Lower lobe of right lung (tissue), 2 donors: ENCODE measurements around the gene MC1R. TPM values are rescaled to one million over a fixed set of nuclear protein-coding genes. Genes with fewer than 3 reads are reported as not detected.
"Not testable (repeated sequence)": the region's sequence is repeated elsewhere in the genome, so short reads cannot be mapped to it uniquely, and the experiment has no call there.

ENCODE experiments used
- ATAC-seq, 2 donors: fragments of 200-7000 bp; cut with Tn5 transposase; one replicate each; pipeline ENCODE4 v1.9.1; 2020 to 2022; ENCODE audit warnings: mild to moderate bottlenecking in 2 of 2, moderate library complexity in 2 of 2
- DNase-seq: peaks from one replicate; pipeline ENCODE4 v3.0.0-alpha.2; 2020
- H3K27ac ChIP-seq: fragments of 200-600 bp; one replicate; pipeline ENCODE4 v1.8.0; 2022
- H3K27me3 ChIP-seq: fragments of 200-600 bp; one replicate; pipeline ENCODE4 v1.8.0; 2022; ENCODE audit warnings: low read depth
- H3K36me3 ChIP-seq: fragments of 200-600 bp; one replicate; pipeline ENCODE4 v1.8.0; 2022; ENCODE audit warnings: mild to moderate bottlenecking
- H3K4me1 ChIP-seq: fragments of 200-600 bp; one replicate; pipeline ENCODE4 v1.8.0; 2022
- H3K4me3 ChIP-seq: fragments of 200-600 bp; one replicate; pipeline ENCODE4 v1.8.0; 2022; ENCODE audit warnings: mild to moderate bottlenecking
- H3K9me3 ChIP-seq: fragments of 200-600 bp; one replicate; pipeline ENCODE4 v1.8.0; 2022
- intact Hi-C: fragments of 100-400 bp; cut with DNase I; formaldehyde crosslinking; loops from one replicate; pipeline ENCODE4 v1.11.0; 2022
- total RNA-seq: library from RNA; stranded (reverse); fragmentation: NEBNext Ultra II Directional; extraction: Animal tissue kit (Norgen Biotek cat#: 25700); gene quantifications from one replicate; pipeline ENCODE4 v1.2.1, GENCODE V29; 2021
- TF ChIP-seq, protein P1 (sequence below): fragments of 200-600 bp; IDR thresholded peaks from one replicate; pipeline ENCODE4 v1.8.0; 2022; ENCODE audit warnings: antibody characterized with exemption, mild to moderate bottlenecking
- donor health status: DM: no; HTN: yes; CAD: no; lungs with severe emphysema.

MC1R gene
- total RNA-seq, 1 donor from 2014 or later: 5.3 TPM

DNA sequence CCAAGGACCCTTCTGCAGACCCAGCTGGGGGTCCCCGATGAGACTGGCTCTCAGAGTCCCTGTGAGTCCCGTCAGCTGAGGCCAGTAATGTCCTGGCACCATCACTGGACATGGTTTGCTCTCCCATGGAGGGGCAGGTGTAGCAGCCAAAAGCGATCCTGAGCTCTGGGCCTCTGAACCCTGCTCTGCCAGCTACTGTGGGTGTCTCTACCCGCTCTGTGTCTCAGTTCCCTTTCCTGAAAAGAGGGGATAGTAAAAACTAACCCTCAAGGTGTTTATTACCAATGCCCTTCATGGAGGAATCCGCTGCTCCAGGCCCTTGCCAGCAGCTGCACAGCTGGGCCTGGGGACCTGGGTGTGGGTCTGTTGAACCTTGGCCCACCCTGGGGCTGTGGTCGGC is 13.3 kb downstream of the MC1R start:
- Histone ChIP-seq H3K27ac (no peak overlapping the region), H3K9me3 (no peaks in the 10 kb centered on the region), H3K27me3 (peaks cover 14% of the 10 kb centered on the region), H3K4me1 (no peaks in the 10 kb centered on the region), H3K4me3 (no peak overlapping the region), H3K36me3 (no peaks in the 10 kb centered on the region)
- ATAC-seq (no peak), DNase-seq (no peak)
- TF ChIP-seq, protein P1, sequence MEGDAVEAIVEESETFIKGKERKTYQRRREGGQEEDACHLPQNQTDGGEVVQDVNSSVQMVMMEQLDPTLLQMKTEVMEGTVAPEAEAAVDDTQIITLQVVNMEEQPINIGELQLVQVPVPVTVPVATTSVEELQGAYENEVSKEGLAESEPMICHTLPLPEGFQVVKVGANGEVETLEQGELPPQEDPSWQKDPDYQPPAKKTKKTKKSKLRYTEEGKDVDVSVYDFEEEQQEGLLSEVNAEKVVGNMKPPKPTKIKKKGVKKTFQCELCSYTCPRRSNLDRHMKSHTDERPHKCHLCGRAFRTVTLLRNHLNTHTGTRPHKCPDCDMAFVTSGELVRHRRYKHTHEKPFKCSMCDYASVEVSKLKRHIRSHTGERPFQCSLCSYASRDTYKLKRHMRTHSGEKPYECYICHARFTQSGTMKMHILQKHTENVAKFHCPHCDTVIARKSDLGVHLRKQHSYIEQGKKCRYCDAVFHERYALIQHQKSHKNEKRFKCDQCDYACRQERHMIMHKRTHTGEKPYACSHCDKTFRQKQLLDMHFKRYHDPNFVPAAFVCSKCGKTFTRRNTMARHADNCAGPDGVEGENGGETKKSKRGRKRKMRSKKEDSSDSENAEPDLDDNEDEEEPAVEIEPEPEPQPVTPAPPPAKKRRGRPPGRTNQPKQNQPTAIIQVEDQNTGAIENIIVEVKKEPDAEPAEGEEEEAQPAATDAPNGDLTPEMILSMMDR: no peak
- intact Hi-C loops: no loop called here

DNA sequence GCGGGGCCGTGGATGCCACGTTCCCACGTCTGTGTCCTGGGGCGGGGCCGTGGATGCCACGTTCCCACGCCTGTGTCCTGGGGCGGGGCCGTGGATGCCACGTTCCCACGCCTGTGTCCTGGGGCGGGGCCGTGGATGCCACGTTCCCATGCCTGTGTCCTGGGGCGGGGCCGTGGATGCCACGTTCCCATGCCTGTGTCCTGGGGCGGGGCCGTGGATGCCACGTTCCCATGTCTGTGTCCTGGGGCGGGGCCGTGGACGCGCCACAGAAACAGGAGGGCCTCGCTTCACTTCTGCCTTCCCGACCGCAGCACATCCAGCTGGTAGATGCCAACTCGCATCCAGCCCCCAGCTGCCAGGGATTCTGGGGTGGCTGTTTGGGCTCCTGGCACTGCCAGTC is 15.4 kb downstream of the MC1R start:
- H3K36me3 ChIP-seq, intact Hi-C loops, H3K27ac ChIP-seq, DNase-seq, H3K27me3 ChIP-seq, H3K9me3 ChIP-seq, H3K4me3 ChIP-seq, H3K4me1 ChIP-seq, ATAC-seq: not testable (repeated sequence)

DNA sequence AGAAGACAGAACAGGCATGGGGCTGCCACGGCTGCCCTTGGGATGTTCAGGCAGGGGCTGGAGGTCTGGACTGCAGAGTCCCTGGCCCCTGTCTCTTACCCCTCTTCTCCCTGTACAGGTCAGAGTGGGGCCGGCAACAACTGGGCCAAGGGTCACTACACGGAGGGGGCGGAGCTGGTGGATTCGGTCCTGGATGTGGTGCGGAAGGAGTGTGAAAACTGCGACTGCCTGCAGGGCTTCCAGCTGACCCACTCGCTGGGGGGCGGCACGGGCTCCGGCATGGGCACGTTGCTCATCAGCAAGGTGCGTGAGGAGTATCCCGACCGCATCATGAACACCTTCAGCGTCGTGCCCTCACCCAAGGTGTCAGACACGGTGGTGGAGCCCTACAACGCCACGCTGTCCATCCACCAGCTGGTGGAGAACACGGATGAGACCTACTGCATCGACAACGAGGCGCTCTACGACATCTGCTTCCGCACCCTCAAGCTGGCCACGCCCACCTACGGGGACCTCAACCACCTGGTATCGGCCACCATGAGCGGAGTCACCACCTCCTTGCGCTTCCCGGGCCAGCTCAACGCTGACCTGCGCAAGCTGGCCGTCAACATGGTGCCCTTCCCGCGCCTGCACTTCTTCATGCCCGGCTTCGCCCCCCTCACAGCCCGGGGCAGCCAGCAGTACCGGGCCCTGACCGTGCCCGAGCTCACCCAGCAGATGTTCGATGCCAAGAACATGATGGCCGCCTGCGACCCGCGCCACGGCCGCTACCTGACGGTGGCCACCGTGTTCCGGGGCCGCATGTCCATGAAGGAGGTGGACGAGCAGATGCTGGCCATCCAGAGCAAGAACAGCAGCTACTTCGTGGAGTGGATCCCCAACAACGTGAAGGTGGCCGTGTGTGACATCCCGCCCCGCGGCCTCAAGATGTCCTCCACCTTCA is 16.2 kb downstream of the MC1R start:
- H3K4me3 ChIP-seq: no peak overlapping the region
- H3K27ac ChIP-seq: no peak overlapping the region
- ATAC-seq: no peak
- H3K4me1 ChIP-seq: no peaks in the 10 kb centered on the region
- no peaks in the 10 kb centered on the region for H3K9me3 ChIP-seq
- no peaks in the 10 kb centered on the region for H3K27me3 ChIP-seq
- TF ChIP-seq, protein P1: no peak
- H3K36me3 ChIP-seq: no peaks in the 10 kb centered on the region
- intact Hi-C loops: no loop called here
- no peak for DNase-seq

DNA sequence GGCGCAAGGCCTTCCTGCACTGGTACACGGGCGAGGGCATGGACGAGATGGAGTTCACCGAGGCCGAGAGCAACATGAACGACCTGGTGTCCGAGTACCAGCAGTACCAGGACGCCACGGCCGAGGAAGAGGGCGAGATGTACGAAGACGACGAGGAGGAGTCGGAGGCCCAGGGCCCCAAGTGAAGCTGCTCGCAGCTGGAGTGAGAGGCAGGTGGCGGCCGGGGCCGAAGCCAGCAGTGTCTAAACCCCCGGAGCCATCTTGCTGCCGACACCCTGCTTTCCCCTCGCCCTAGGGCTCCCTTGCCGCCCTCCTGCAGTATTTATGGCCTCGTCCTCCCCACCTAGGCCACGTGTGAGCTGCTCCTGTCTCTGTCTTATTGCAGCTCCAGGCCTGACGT is 17.0 kb downstream of the MC1R start:
- H3K27ac ChIP-seq, DNase-seq, ATAC-seq, H3K36me3 ChIP-seq, H3K27me3 ChIP-seq, intact Hi-C loops, H3K4me3 ChIP-seq, H3K4me1 ChIP-seq, H3K9me3 ChIP-seq: not testable (repeated sequence)

DNA sequence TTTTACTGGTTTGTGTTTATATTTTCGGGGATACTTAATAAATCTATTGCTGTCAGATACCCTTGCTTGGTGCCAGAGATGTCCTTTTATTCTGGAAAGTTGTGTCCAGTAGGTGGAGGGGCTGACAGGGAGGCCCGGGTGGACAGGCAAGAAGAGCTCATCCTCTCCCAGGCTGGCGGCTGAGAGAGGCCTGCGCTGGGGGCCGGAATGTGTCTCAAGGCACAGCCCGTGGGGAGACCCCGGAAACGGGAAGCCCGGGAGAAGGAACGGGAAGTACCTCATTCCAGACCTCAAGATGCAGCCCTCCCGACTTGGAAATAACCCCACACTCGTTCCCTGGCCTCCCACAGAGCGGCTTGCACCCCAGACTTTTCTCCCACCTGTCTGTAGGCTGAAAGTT is 17.4 kb downstream of the MC1R start:
- intact Hi-C loops: no loop called here
- no peaks in the 10 kb centered on the region for H3K9me3 ChIP-seq
- TF ChIP-seq, protein P1: no peak
- no peaks in the 10 kb centered on the region for H3K4me1 ChIP-seq
- H3K27ac ChIP-seq: no peak overlapping the region
- H3K36me3 ChIP-seq: no peaks in the 10 kb centered on the region
- H3K4me3 ChIP-seq: no peak overlapping the region
- DNase-seq (no peak), ATAC-seq (no peak)
- H3K27me3 ChIP-seq: no peaks in the 10 kb centered on the region

DNA sequence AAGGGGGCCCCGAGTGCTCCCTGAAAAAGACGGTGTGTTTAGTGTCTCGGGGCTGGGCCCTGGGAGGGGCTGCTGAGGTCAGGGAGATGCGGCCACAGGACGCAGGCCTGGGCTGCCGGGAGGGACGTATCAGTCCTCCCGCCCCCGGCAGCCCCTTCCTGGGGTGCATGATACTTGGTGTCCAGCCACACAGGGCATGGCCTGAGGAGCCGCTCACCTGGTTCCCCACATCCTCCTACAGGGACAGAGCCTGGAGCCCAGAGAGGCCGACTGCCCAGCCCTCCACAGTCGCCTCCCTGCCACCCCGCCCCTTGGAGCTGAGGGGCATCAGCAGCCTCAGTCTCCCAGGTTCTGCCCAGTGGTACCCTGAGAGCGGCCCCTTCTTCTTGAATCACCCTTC is 17.8 kb downstream of the MC1R start:
- no peak overlapping the region for H3K4me3 ChIP-seq
- H3K27me3 ChIP-seq: no peaks in the 10 kb centered on the region
- no peaks in the 10 kb centered on the region for H3K4me1 ChIP-seq
- no peaks in the 10 kb centered on the region for H3K36me3 ChIP-seq
- TF ChIP-seq, protein P1: no peak
- H3K27ac ChIP-seq: no peak overlapping the region
- intact Hi-C loops: no loop called here
- H3K9me3 ChIP-seq: no peaks in the 10 kb centered on the region
- ATAC-seq (no peak), DNase-seq (no peak)
